ENCODE measurements around the gene ARL6IP6.

The ARL6IP6 gene

DNA sequence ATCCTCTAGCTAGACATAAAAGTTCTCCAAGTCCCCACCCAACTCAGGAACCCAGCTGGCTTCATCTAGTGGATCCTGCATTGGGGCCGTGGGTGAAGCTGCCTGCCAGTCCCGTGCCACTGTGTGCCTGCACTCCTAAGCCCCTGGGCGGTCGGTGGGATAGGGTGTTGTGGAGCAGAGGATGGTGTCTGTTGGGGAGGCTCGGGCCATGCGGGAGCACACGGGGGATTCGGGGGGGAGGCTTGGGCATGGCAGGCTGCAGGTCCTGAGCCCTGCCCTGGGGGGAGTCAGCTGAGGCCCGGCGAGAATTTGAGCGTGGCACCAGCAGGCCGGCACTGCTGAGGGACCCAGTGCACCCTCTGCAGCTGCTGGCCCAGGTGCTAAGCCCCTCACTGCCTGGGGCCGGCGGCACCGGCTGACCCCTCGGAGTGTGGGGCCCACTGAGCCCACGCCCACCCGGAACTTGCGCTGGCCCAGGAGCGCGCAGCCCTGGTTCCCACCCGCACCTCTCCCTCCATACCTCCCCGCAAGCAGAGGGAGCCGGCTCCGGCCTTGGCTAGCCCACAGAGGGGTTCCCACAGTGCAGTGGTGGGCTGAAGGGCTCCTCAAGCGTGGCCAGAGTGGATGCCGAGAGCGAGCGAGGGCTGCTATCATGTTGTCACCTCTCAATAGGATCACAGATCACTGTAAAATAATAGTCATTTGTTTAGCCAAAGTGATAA, 86.4 kb downstream of the ARL6IP6 start:
- DNase-seq (ENCODE audit: low read depth in 2 of 2) = no peak

DNA sequence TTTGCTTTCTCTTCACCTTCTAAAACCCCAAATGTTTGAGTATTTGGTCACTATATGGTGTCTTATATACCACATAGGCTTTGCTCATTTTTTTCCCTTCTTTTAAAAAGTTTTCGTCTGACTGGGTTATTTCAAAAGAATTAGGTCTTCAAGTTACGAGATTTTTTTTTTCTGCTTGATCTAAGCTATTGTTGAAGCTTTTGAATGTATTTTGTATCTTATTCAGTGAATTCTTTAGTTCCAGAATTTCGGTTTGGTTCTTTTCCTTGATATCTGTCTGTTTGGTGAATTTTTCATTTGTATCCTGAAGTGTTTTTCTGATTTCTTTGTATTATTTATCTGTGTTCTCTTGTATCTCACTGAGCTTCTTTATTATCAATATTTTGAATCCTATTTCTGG, 93.5 kb downstream of the ARL6IP6 start:
- no peak for DNase-seq (ENCODE audit: low read depth in 2 of 2)
